GM12873 (cell line): Measurements from ENCODE around the gene LCN6.

Source experiments
- CTCF ChIP-seq: IDR thresholded peaks from 2 replicates; pipeline ENCODE4 v1.5.1; 2012; ENCODE audit warnings: low read depth, mild to moderate bottlenecking, moderate library complexity, low read length, control low read depth; ENCODE audit not compliant: insufficient read depth; ENCODE audit errors: missing control alignments

The LCN6 gene

GRCh38 chr9:136791516-136792276 is 43.4 kb upstream of the LCN6 start:
- peak; percentile 96 for TF ChIP-seq CTCF

GRCh38 chr9:136790640-136791515 is 42.6 kb upstream of the LCN6 start, which contains the start of gene TMEM141:
Gene TMEM141 (plus strand): TSS chr9:136791344. CDS start chr9:136791371, 27 bp downstream.
- TF ChIP-seq CTCF = no peak

GRCh38 chr9:136789523-136789937 is 41.2 kb upstream of the LCN6 start:
- no peak for TF ChIP-seq CTCF

GRCh38 chr9:136787690-136788400 is 39.5 kb upstream of the LCN6 start:
- TF ChIP-seq CTCF = peak; percentile 84

GRCh38 chr9:136786451-136786850 is 38.1 kb upstream of the LCN6 start:
- TF ChIP-seq CTCF = no peak

- no peak for TF ChIP-seq CTCF
Observed at GRCh38 chr9:136784997-136785361, 36.7 kb upstream of the LCN6 start.
